Astrocyte of the spinal cord (primary cell): Measurements from ENCODE around the gene CYP4B1.

ENCODE experiments used
- DNase-seq: peaks from one replicate; pipeline ENCODE4 v3.0.0; 2011; ENCODE audit warnings: low read depth, low spot score
- H3K4me3 ChIP-seq: 2 replicates; pipeline ENCODE4 v1.5.1; 2011; ENCODE audit warnings: low read depth, mild to moderate bottlenecking, low read length, moderate library complexity
- in situ Hi-C: cut with HindIII; loops from 2 replicates; pipeline ENCODE4 v1.10.0; 2017; ENCODE audit warnings: low sequenced_read_pairs
- TF ChIP-seq, protein P1 (sequence below): IDR thresholded peaks from 2 replicates; pipeline ENCODE4 v1.5.1; 2012; ENCODE audit warnings: low read depth, mild to moderate bottlenecking, low read length, inconsistent platforms

CYP4B1 gene

DNA sequence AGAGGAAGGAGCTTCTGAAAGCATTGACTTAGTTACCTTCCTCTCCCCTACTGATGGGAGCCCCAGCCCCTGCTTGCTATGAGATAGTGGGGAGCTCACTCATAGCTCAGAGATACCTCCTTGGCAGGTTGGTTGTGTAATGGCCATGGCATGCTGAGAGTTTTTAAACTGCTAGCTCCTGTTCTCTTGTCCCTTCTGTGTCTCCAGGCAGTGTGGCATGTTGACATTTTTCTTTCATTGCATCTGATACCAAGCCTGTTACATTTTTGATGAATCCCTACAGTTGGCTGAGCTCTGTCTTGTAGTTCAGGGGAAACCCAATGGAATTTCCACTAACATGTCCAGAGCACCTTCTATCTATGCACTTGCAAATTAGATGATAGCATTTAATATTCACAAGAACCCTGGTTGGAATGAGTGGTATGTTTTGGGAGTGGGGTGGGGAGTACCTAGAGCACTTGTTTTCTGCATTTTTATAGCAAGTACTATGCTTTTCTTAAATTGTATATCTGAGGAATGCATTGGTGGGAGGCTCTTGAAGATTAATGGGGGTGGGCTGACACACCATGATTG, 40.8 kb upstream of the CYP4B1 start:
- DNase-seq = no peak
- H3K4me3 ChIP-seq = no peak overlapping the region
- in situ Hi-C loops = no loop called here
- TF ChIP-seq, protein P1, sequence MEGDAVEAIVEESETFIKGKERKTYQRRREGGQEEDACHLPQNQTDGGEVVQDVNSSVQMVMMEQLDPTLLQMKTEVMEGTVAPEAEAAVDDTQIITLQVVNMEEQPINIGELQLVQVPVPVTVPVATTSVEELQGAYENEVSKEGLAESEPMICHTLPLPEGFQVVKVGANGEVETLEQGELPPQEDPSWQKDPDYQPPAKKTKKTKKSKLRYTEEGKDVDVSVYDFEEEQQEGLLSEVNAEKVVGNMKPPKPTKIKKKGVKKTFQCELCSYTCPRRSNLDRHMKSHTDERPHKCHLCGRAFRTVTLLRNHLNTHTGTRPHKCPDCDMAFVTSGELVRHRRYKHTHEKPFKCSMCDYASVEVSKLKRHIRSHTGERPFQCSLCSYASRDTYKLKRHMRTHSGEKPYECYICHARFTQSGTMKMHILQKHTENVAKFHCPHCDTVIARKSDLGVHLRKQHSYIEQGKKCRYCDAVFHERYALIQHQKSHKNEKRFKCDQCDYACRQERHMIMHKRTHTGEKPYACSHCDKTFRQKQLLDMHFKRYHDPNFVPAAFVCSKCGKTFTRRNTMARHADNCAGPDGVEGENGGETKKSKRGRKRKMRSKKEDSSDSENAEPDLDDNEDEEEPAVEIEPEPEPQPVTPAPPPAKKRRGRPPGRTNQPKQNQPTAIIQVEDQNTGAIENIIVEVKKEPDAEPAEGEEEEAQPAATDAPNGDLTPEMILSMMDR = no peak

DNA sequence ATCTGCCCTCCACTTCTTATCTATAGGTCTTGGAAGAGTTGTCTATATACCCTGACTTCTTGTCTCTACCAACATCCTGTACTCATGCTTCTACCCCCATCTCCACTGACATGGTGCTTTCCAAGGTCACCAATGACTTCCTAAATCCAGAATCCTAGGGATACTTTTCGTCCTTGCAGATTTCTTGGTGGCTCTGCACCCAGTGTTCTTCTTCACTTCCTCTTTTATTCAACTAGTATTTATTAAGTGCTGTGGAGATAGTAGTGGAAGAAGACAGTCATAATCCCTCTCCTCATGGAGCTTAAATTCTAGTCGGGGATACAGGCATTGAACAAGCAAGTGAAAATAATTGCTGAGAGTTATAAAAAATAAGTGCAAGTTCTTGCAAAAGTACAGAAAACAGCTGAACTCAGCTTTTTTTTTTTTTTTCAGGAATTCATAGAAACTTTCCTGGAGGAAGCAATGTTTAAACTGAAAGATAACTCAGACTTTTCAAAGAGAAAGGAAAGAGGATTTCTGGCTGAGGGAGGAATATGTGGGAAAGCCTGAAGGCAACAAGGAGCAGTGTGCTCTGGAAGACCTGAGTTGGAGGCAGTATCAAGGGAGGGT, 38.2 kb upstream of the CYP4B1 start:
- DNase-seq = no peak
- TF ChIP-seq, protein P1 = no peak
- no peak overlapping the region for H3K4me3 ChIP-seq
- in situ Hi-C loops = no loop called here

DNA sequence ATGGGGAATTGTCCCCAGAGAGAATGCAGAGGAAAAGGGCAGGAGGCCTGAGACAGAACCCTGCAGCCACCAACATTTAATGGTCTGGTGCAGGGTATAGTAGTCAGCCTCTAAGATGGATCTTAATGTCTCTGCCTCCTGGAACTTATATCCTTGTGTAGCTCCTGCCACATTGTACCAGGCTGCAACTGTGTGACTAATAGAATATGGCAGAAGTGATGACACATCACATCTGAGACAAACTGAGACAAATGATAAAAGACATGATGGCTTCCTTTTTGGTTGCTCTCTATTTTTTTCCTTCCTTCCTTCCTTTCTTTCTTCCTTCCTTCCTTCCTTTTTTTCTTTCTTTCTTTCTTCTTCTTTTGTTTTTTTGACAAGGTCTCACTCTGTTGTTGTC, 37.1 kb upstream of the CYP4B1 start:
- TF ChIP-seq, protein P1 = no peak
- in situ Hi-C loops = no loop called here
- DNase-seq = no peak
- H3K4me3 ChIP-seq = no peak overlapping the region

DNA sequence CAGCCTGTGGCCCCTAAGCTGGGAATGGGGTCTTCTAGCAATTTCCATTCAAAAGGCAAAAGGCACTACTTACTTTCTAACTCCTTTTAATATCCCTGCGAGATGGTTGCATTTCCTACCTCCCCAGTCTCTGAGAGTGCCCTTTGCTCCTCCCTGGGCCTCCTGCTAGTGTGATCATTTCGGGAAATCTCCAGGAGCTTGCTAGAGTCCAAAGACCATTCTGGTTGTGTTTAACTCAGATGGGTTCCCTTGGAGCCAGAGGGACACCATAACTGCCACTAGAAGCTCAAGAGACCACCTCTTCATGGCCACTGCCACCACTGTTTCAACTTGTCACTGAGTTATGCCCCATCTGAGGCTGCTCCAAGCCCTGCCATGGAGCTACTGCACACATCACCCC, 34.4 kb upstream of the CYP4B1 start:
- TF ChIP-seq, protein P1 = no peak
- in situ Hi-C loops = no loop called here
- DNase-seq = no peak
- H3K4me3 ChIP-seq = no peak overlapping the region

DNA sequence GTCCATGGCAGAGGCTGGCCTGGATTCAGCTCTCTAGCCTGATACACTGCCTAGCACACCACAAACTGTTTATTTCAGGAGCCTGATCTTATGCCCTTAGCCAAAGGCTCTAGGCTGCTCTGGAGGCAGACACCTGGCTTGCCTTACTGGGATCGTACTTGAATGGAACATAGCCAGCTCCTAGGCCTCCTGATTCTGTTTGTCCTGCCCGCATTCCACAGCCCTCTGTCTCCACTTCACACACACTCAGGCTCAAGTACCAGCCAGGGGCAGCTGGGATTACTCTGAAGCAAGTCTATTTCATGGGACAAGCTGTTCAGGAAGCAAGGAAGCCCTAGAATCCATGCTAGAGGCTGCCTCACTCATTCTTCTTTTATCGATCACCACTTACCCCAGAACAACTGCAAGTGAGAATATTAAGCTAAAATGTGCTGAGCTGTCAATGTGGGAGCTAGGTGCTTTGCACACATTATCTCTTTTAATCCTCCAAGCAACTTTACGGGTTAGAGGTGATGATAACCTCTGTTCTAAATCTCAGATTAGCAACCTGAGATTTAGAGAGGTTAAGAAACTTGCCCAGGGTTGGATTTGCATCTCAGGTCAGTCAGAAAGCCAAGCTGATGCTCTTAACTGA, 31.1 kb upstream of the CYP4B1 start:
- in situ Hi-C loops = no loop called here
- TF ChIP-seq, protein P1 = no peak
- no peak overlapping the region for H3K4me3 ChIP-seq
- no peak for DNase-seq

DNA sequence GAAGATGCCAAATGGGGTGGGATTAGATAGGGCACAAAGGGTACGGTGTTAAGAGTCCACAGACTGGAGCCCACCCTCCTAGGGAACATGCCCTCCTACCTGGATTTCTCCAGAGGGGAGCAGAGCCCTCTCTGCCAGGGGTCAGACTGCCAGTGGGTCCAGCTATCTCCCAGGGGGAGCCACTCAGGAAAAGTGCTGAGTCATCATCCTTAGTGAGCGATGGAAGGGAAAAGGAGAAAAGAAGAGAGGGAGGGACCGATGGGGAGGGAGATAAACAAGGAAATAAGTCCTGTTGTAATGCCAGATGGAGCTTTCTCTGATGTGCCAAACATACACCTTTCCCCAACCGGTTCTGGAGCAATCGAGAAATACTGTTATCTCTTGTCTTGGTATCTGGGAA, 30.4 kb upstream of the CYP4B1 start:
- in situ Hi-C loops = no loop called here
- DNase-seq = no peak
- H3K4me3 ChIP-seq = no peak overlapping the region
- TF ChIP-seq, protein P1 = no peak
